IMR-90 (cell line): ENCODE measurements around the gene ZNRF4. TPM values are rescaled to one million over a fixed set of nuclear protein-coding genes. Genes with fewer than 3 reads are reported as not detected.

ENCODE experiments used
- ATAC-seq: fragments of 200-7000 bp; cut with Tn5 transposase; 2 replicates; pipeline ENCODE4 v1.9.1; 2020; ENCODE audit warnings: low read depth, mild to moderate bottlenecking, moderate library complexity
- BruUV-seq: library from RNA; stranded (reverse); fragments of 400-500 nt; replicated peaks from 2 replicates; lab custom pipeline; 2021; lab: Mats Ljungman, UMichigan
- CTCF ChIA-PET: fragments of 300-600 bp; formaldehyde crosslinking; extraction: SDS; loops from one replicate; lab custom pipeline; 2021; ENCODE audit warnings: antibody characterized with exemption; lab: Yijun Ruan, JAX
- POLR2A ChIA-PET: fragments of 300-600 bp; sonication (Branson Sonifier 250); formaldehyde crosslinking; loops from one replicate; lab custom pipeline; 2022; ENCODE audit warnings: antibody characterized with exemption; ENCODE audit not compliant: unreplicated experiment; lab: Charles Lee
- DNase-seq: peaks from one replicate; pipeline ENCODE4 v3.0.0; 2013
- H2AFZ ChIP-seq: replicated peaks from 2 replicates; pipeline ENCODE3; 2013; ENCODE audit warnings: low read length, mild to moderate bottlenecking; ENCODE audit not compliant: poor library complexity
- H2AK5ac ChIP-seq: 2 replicates; pipeline ENCODE4 v1.6.1; 2013; ENCODE audit warnings: low read depth, low read length, inconsistent platforms
- H2AK9ac ChIP-seq: replicated peaks from 2 replicates; pipeline ENCODE3; 2013; ENCODE audit warnings: mild to moderate bottlenecking, low read depth, low read length, moderate library complexity; ENCODE audit not compliant: poor library complexity
- H2BK120ac ChIP-seq: 2 replicates; pipeline ENCODE4 v1.6.1; 2013; ENCODE audit warnings: low read depth, low read length, inconsistent platforms
- H2BK15ac ChIP-seq: 3 replicates; pipeline ENCODE4 v1.6.1; 2013; ENCODE audit warnings: low read depth, low read length, inconsistent platforms
- H2BK20ac ChIP-seq: 2 replicates; pipeline ENCODE4 v1.6.1; 2013; ENCODE audit warnings: low read depth, mild to moderate bottlenecking, inconsistent platforms, low read length, moderate library complexity
- H2BK5ac ChIP-seq: 2 replicates; pipeline ENCODE4 v1.6.1; 2013; ENCODE audit warnings: mild to moderate bottlenecking, low read depth, low read length, inconsistent platforms; ENCODE audit not compliant: poor library complexity, severe bottlenecking
- H3K14ac ChIP-seq: replicated peaks from 2 replicates; pipeline ENCODE4 v1.6.1; 2013; ENCODE audit warnings: low read depth, low read length, inconsistent platforms
- H3K18ac ChIP-seq: 2 replicates; pipeline ENCODE4 v1.6.1; 2013; ENCODE audit warnings: low read depth, low read length, control low read depth
- H3K23ac ChIP-seq: 2 replicates; pipeline ENCODE4 v1.6.1; 2013; ENCODE audit warnings: low read depth, low read length, inconsistent platforms
- H3K27ac ChIP-seq: 2 replicates; pipeline ENCODE4 v1.5.1; 2013; ENCODE audit warnings: mild to moderate bottlenecking, control low read depth, low read length; ENCODE audit not compliant: insufficient read depth
- H3K27me3 ChIP-seq: 2 replicates; pipeline ENCODE4 v1.6.1; 2013; ENCODE audit warnings: low read length; ENCODE audit not compliant: control insufficient read depth, insufficient read depth
- H3K36me3 ChIP-seq: 2 replicates; pipeline ENCODE4 v1.6.1; 2013; ENCODE audit warnings: low read length, mixed read lengths; ENCODE audit not compliant: control insufficient read depth, insufficient read depth
- H3K4ac ChIP-seq: 2 replicates; pipeline ENCODE4 v1.6.1; 2013; ENCODE audit warnings: low read depth, low read length, inconsistent platforms
- H3K4me1 ChIP-seq: 2 replicates; pipeline ENCODE4 v1.6.1; 2013; ENCODE audit warnings: low read length, mixed read lengths; ENCODE audit not compliant: control insufficient read depth, insufficient read depth
- H3K4me2 ChIP-seq: 2 replicates; pipeline ENCODE4 v1.6.1; 2013; ENCODE audit warnings: low read depth, mild to moderate bottlenecking, control low read depth, low read length, moderate library complexity
- H3K4me3 ChIP-seq: 2 replicates; pipeline ENCODE4 v1.5.1; 2013; ENCODE audit warnings: low read depth, mild to moderate bottlenecking, control low read depth, low read length, moderate library complexity; ENCODE audit not compliant: insufficient read depth
- H3K56ac ChIP-seq: 2 replicates; pipeline ENCODE4 v1.6.1; 2013; ENCODE audit warnings: low read length, inconsistent platforms; ENCODE audit not compliant: insufficient read depth; ENCODE audit errors: extremely low read depth
- H3K79me1 ChIP-seq, 2 experiments: 2 replicates each; pipeline ENCODE4 v1.6.1; 2013; ENCODE audit warnings: low read length in 2 of 2, inconsistent platforms in 1 of 2, low read depth in 1 of 2
- H3K9ac ChIP-seq: 2 replicates; pipeline ENCODE4 v1.6.1; 2013; ENCODE audit warnings: low read depth, low read length, control low read depth
- H3K9me1 ChIP-seq: 2 replicates; pipeline ENCODE4 v1.6.1; 2013; ENCODE audit warnings: low read length, inconsistent platforms; ENCODE audit not compliant: insufficient read depth
- H3K9me3 ChIP-seq: 2 replicates; pipeline ENCODE4 v1.6.1; 2013; ENCODE audit warnings: low read length; ENCODE audit not compliant: control insufficient read depth, insufficient read depth
- H4K20me1 ChIP-seq: 2 replicates; pipeline ENCODE4 v1.6.1; 2013; ENCODE audit warnings: low read length, inconsistent platforms; ENCODE audit not compliant: insufficient read depth
- H4K5ac ChIP-seq: 2 replicates; pipeline ENCODE4 v1.6.1; 2013; ENCODE audit warnings: mild to moderate bottlenecking, low read depth, low read length, control low read depth
- H4K8ac ChIP-seq, 2 experiments: 2 replicates each; pipeline ENCODE4 v1.6.1; 2013; ENCODE audit warnings: low read depth in 2 of 2, low read length in 2 of 2, control low read depth in 1 of 2, inconsistent platforms in 1 of 2
- H4K91ac ChIP-seq: 2 replicates; pipeline ENCODE4 v1.6.1; 2013; ENCODE audit warnings: low read depth, low read length, inconsistent platforms; ENCODE audit not compliant: insufficient read depth
- POLR2A ChIP-seq: IDR thresholded peaks from 2 replicates; pipeline ENCODE4 v1.6.1; 2012; ENCODE audit warnings: mild to moderate bottlenecking, low read depth, low read length
- USF2 ChIP-seq: fragments of 150-350 bp; IDR thresholded peaks from 2 replicates; pipeline ENCODE4 v1.6.1; 2017; ENCODE audit warnings: mild to moderate bottlenecking, antibody characterized with exemption, low read length, low read depth
- WGBS, 2 experiments: methylation state at CpG; one replicate each; pipeline versions ENCODE4 v1.1.5 to v1.1.7; 2013; ENCODE audit warnings: missing lambda C conversion rate in 2 of 2; ENCODE audit not compliant: insufficient read length in 1 of 2; ENCODE audit errors: extremely low coverage in 2 of 2; 5-methylcytosine and 5-hydroxymethylcytosine counted together
- dilution Hi-C: fragments of 300-500 bp; cut with HindIII; formaldehyde crosslinking; loops from one replicate; pipeline ENCODE4 v1.14.3; 2018; ENCODE audit warnings: low sequenced_read_pairs; ENCODE audit not compliant: unreplicated experiment
- in situ Hi-C: fragments of 300-500 bp; cut with MboI; formaldehyde crosslinking; loops from 3 replicates; pipeline ENCODE4 v1.14.3; 2019; ENCODE audit warnings: low sequenced_read_pairs, inconsistent platforms, mixed read lengths
- intact Hi-C: fragments of 100-400 bp; cut with micrococcal nuclease; formaldehyde crosslinking; loops from 2 replicates; pipeline ENCODE4 v1.10.0; 2022
- polyA plus RNA-seq, 3 experiments: library from polyadenylated mRNA; depleted of rRNA; stranded (reverse); fragments of >200 nt; gene quantifications; 2 replicates each; pipeline ENCODE4 v1.2.3, GENCODE V29; 2012; ENCODE audit warnings: low replicate concordance in 1 of 3
- total RNA-seq: library from RNA; depleted of rRNA; stranded (reverse); fragments of >200 nt; gene quantifications from 2 replicates; pipeline ENCODE4 v1.2.3, GENCODE V29; 2012

The ZNRF4 gene
- total and polyA plus RNA-seq, 2 of the 4 experiments (the other 2 are of a cell fraction): not detected

GRCh38 chr19:5407356-5407755, 47.9 kb upstream of the ZNRF4 start:
- no peaks in the 10 kb centered on the region for H3K9me1 ChIP-seq
- CTCF ChIA-PET: no interaction called here
- no peak overlapping the region for H3K14ac ChIP-seq
- DNase-seq (peak; percentile 17), ATAC-seq (no peak)
- intact Hi-C loops: no loop called here
- no peaks in the 10 kb centered on the region for H3K79me1 ChIP-seq
- no peak overlapping the region for H4K91ac ChIP-seq
- H3K36me3 ChIP-seq: no peaks in the 10 kb centered on the region
- no peak overlapping the region for H2AK9ac ChIP-seq
- H3K4ac ChIP-seq: no peak overlapping the region
- no peak overlapping the region for H2BK15ac ChIP-seq
- H3K18ac ChIP-seq: no peak overlapping the region
- H2BK5ac ChIP-seq: no peak overlapping the region
- no peak for TF ChIP-seq POLR2A
- TF ChIP-seq USF2: peak; percentile 73
- H3K27me3 ChIP-seq: no peaks in the 10 kb centered on the region; the same call in 1 of the 2 replicates
- no peak overlapping the region for H3K9ac ChIP-seq
- no peak overlapping the region for H3K4me2 ChIP-seq
- peaks cover 2% of the 10 kb centered on the region; the same call in 1 of the 2 replicates for H3K9me3 ChIP-seq
- H2BK120ac ChIP-seq: no peak overlapping the region
- H2AK5ac ChIP-seq: no peak overlapping the region
- no peak overlapping the region for H3K23ac ChIP-seq
- BruUV-seq: no TSS peak
- WGBS, 2 experiments: no CpG with 5 or more reads among the region's 4 CpGs
- no peaks in the 10 kb centered on the region for H4K20me1 ChIP-seq
- no peak overlapping the region for H3K4me3 ChIP-seq
- POLR2A ChIA-PET: no interaction called here
- no peak overlapping the region for H4K8ac ChIP-seq
- H2BK20ac ChIP-seq: no peak overlapping the region
- in situ Hi-C loops: no loop called here
- H2AFZ ChIP-seq: no peak overlapping the region
- H3K56ac ChIP-seq: no peak overlapping the region
- H3K4me1 ChIP-seq: no peaks in the 10 kb centered on the region
- H3K27ac ChIP-seq: no peak overlapping the region
- dilution Hi-C loops: no loop called here
- H4K5ac ChIP-seq: no peak overlapping the region
